K562 (cell line): ENCODE results near the gene GDF9. TPM values are rescaled to one million over a fixed set of nuclear protein-coding genes. Genes with fewer than 3 reads are reported as not detected.

Experiments
- ATAC-seq: fragments of 200-7000 bp; cut with Tn5 transposase; 3 replicates; pipeline ENCODE4 v1.9.1; 2020; ENCODE audit warnings: moderate library complexity
- BruUV-seq: library from RNA; stranded (reverse); fragments of 400-500 nt; replicated peaks from 2 replicates; lab custom pipeline; 2021; lab: Mats Ljungman, UMichigan
- CTCF ChIA-PET: fragments of 300-600 bp; formaldehyde crosslinking; extraction: SDS; loops from one replicate; lab custom pipeline; 2021; ENCODE audit warnings: low intra/inter-chr PET ratio; lab: Yijun Ruan, JAX
- POLR2A ChIA-PET: fragments of 300-600, 350-650 bp; sonication (Branson Sonifier 250); formaldehyde crosslinking; extraction: SDS; loops from one replicate; lab custom pipeline; 2021; ENCODE audit warnings: antibody characterized with exemption, inconsistent platforms; lab: Yijun Ruan, JAX
- DNase-seq, 4 experiments: peaks; one replicate each; pipeline versions ENCODE4 v3.0.0 to v3.0.0-alpha.2; 2011 to 2018; ENCODE audit warnings: low spot score in 3 of 4, mixed read lengths in 3 of 4; ENCODE audit errors: extremely low read depth in 1 of 4
- FAIRE-seq: peaks from 2 replicates; lab custom pipeline; 2011; peaks lifted over from hg19 to GRCh38; lab: Jason Lieb, UNC
- H2AFZ ChIP-seq: 2 replicates; pipeline ENCODE4 v1.6.0; 2011; ENCODE audit warnings: low read depth, low read length, control low read depth, inconsistent platforms
- H3K27ac ChIP-seq: fragments of 200-600 bp; 3 replicates; pipeline ENCODE4 v1.8.0; 2011; ENCODE audit warnings: low read depth, mild to moderate bottlenecking, control low read depth, inconsistent platforms, low read length, moderate library complexity, mixed read lengths; ENCODE audit errors: extremely low read depth
- H3K27me3 ChIP-seq, 2 experiments: fragments of 300-600 bp in 1 of 2; 2 replicates in 1 of 2; 3 replicates in 1 of 2; pipeline versions ENCODE4 v1.6.0 to v1.8.0; 2011; ENCODE audit warnings: inconsistent platforms in 2 of 2, low read length in 2 of 2, mild to moderate bottlenecking in 1 of 2, mixed read lengths in 1 of 2, moderate library complexity in 1 of 2; ENCODE audit not compliant: control insufficient read depth in 2 of 2, insufficient read depth in 2 of 2
- H3K36me3 ChIP-seq: fragments of 300-600 bp; 3 replicates; pipeline ENCODE4 v1.8.0; 2011; ENCODE audit warnings: mild to moderate bottlenecking, low read length, inconsistent platforms; ENCODE audit not compliant: control insufficient read depth, insufficient read depth
- H3K4me1 ChIP-seq, 2 experiments: fragments of 200-600 bp in 1 of 2; replicated peaks in 1 of 2; 2 replicates in 1 of 2; 3 replicates in 1 of 2; pipeline versions ENCODE4 v1.5.1 to v1.8.0; 2011; ENCODE audit warnings: inconsistent platforms in 2 of 2, low read length in 2 of 2, mild to moderate bottlenecking in 1 of 2, mixed read lengths in 1 of 2, moderate library complexity in 1 of 2; ENCODE audit not compliant: control insufficient read depth in 2 of 2, insufficient read depth in 2 of 2
- H3K4me2 ChIP-seq: 2 replicates; pipeline ENCODE4 v1.6.1; 2011; ENCODE audit warnings: low read length, control low read depth, inconsistent platforms, mixed read lengths; ENCODE audit not compliant: insufficient read depth
- H3K4me3 ChIP-seq: fragments of 200-600 bp; sonication (generic), shearing (Covaris generic); 2 replicates; pipeline ENCODE4 v1.5.1; 2016; ENCODE audit warnings: control low read depth, inconsistent platforms
- H3K79me2 ChIP-seq: fragments of 200-600 bp; 3 replicates; pipeline ENCODE4 v1.8.0; 2011; ENCODE audit warnings: low read length, inconsistent platforms; ENCODE audit not compliant: control insufficient read depth, insufficient read depth
- H3K9ac ChIP-seq, 2 experiments: 2 replicates each; pipeline versions ENCODE4 v1.6.0 to v1.6.1; 2011; ENCODE audit warnings: low read depth in 2 of 2, low read length in 2 of 2, control low read depth in 1 of 2, inconsistent platforms in 1 of 2, mild to moderate bottlenecking in 1 of 2, mixed read lengths in 1 of 2; ENCODE audit not compliant: insufficient read depth in 1 of 2
- H3K9me1 ChIP-seq: one replicate; pipeline ENCODE4 v1.6.0; 2011; ENCODE audit warnings: inconsistent platforms, mild to moderate bottlenecking, low read length, moderate library complexity; ENCODE audit not compliant: control insufficient read depth, insufficient read depth
- H3K9me3 ChIP-seq: replicated peaks from 2 replicates; pipeline ENCODE4 v1.5.1; 2011; ENCODE audit warnings: low read depth, low read length, inconsistent platforms; ENCODE audit not compliant: control insufficient read depth, insufficient read depth
- H4K20me1 ChIP-seq: replicated peaks from 2 replicates; pipeline ENCODE4 v1.6.1; 2011; ENCODE audit warnings: low read length, inconsistent platforms, mixed read lengths; ENCODE audit not compliant: control insufficient read depth, insufficient read depth
- BRF1 ChIP-seq: IDR thresholded peaks from 3 replicates; pipeline ENCODE4 v1.6.1; 2011; ENCODE audit warnings: borderline replicate concordance, mild to moderate bottlenecking; ENCODE audit not compliant: insufficient read length; ENCODE audit errors: extremely low read depth
- ELF4 ChIP-seq: fragments of 450-650 bp; formaldehyde crosslinking; IDR thresholded peaks from 2 replicates; pipeline ENCODE4 v1.4.0; 2022; ENCODE audit warnings: missing genetic modification characterization
- FOXJ2 ChIP-seq: fragments of 200-800 bp; sonication (Bioruptor generic); IDR thresholded peaks from 2 replicates; pipeline ENCODE4 v1.6.1; 2016; ENCODE audit warnings: missing genetic modification characterization, missing compliant biosample characterization
- FOXK2 ChIP-seq, 2 experiments: fragments of 450-650 bp; IDR thresholded peaks in 1 of 2; conservative IDR thresholded peaks in 1 of 2; 2 replicates each; pipeline ENCODE4 v1.6.1; 2016; ENCODE audit warnings: low read depth in 2 of 2, mild to moderate bottlenecking in 1 of 2
- ID3 ChIP-seq, 2 experiments: fragments of 250-450 bp in 1 of 2; fragments of 450-650 bp in 1 of 2; sonication (Bioruptor Pico) in 1 of 2; IDR thresholded peaks; 2 replicates each; pipeline versions ENCODE4 v1.6.1 to v1.8.0; 2016 to 2021; ENCODE audit warnings: mild to moderate bottlenecking in 2 of 2, moderate library complexity in 2 of 2, missing compliant biosample characterization in 1 of 2, missing genetic modification characterization in 1 of 2
- IFI16 ChIP-seq: fragments of 250-450 bp; sonication (Bioruptor Pico); IDR thresholded peaks from 2 replicates; pipeline ENCODE4 v2.1.2; 2022; ENCODE audit warnings: mild to moderate bottlenecking, inconsistent platforms
- KAT7 ChIP-seq: sonication (generic); formaldehyde crosslinking; IDR thresholded peaks from 2 replicates; pipeline ENCODE4 v1.8.0; 2022; ENCODE audit warnings: missing genetic modification reagents, mild to moderate bottlenecking, borderline replicate concordance
- MAZ ChIP-seq, 2 experiments: fragments of 450-650 bp in 1 of 2; sonication (generic) in 1 of 2; formaldehyde crosslinking; IDR thresholded peaks in 1 of 2; conservative IDR thresholded peaks in 1 of 2; 2 replicates each; pipeline versions ENCODE4 v1.4.0 to v1.5.0; 2020; ENCODE audit warnings: mild to moderate bottlenecking in 1 of 2, missing genetic modification reagents in 1 of 2
- MLLT1 ChIP-seq, 2 experiments: fragments of 450-650 bp; IDR thresholded peaks; 2 replicates each; pipeline ENCODE4 v1.6.1; 2016
- NKRF ChIP-seq: fragments of 450-650 bp; IDR thresholded peaks from 2 replicates; pipeline ENCODE4 v1.6.1; 2016; ENCODE audit warnings: borderline replicate concordance
- POLR2G ChIP-seq: fragments of 200-400 bp; formaldehyde crosslinking; IDR thresholded peaks from 2 replicates; pipeline ENCODE4 v1.6.1; 2017; ENCODE audit warnings: low read depth, mild to moderate bottlenecking, antibody characterized with exemption, low read length, moderate library complexity
- RBBP5 ChIP-seq: fragments of 200-600 bp; sonication (generic); IDR thresholded peaks from 2 replicates; pipeline ENCODE4 v1.6.1; 2012; ENCODE audit warnings: borderline replicate concordance, mild to moderate bottlenecking, low read length, control low read depth, inconsistent platforms; ENCODE audit not compliant: insufficient read depth, poor library complexity, severe bottlenecking
- RBFOX2 ChIP-seq: fragments of 200-400 bp; formaldehyde crosslinking; IDR thresholded peaks from 2 replicates; pipeline ENCODE4 v1.6.1; 2017; ENCODE audit warnings: low read depth, mild to moderate bottlenecking, low read length, moderate library complexity
- SMAD3 ChIP-seq: fragments of 450-650 bp; formaldehyde crosslinking; conservative IDR thresholded peaks from 2 replicates; pipeline ENCODE4 v1.4.0; 2020; ENCODE audit warnings: mild to moderate bottlenecking
- SOX6 ChIP-seq: fragments of 450-650 bp; IDR thresholded peaks from 2 replicates; pipeline ENCODE4 v1.6.1; 2014; ENCODE audit warnings: mild to moderate bottlenecking
- ZC3H4 ChIP-seq: sonication (generic); formaldehyde crosslinking; IDR thresholded peaks from 2 replicates; pipeline ENCODE4 v1.9.0; 2021; ENCODE audit warnings: missing genetic modification reagents, borderline replicate concordance
- ZNF408 ChIP-seq: fragments of 250-450 bp; sonication (Bioruptor Pico); IDR thresholded peaks from 2 replicates; pipeline ENCODE4 v1.4.0; 2020; ENCODE audit warnings: low read depth, mild to moderate bottlenecking, moderate library complexity
- WGBS: fragments of 100-300 bp; shearing (Covaris generic); methylation state at CpG from one replicate; pipeline ENCODE4 v1.1.6; 2016; ENCODE audit warnings: low coverage, mixed read lengths; ENCODE audit not compliant: insufficient coverage; ENCODE audit errors: missing lambda C conversion rate; 5-methylcytosine and 5-hydroxymethylcytosine counted together
- in situ Hi-C: fragments of 300-500 bp; cut with MboI; formaldehyde crosslinking; loops from 4 replicates; pipeline ENCODE4 v1.15.0; 2018; ENCODE audit warnings: inconsistent platforms, mixed read lengths
- intact Hi-C: fragments of 100-400 bp; cut with micrococcal nuclease; formaldehyde crosslinking; loops from 2 replicates; pipeline ENCODE4 v1.14.2; 2022
- polyA plus RNA-seq, 8 experiments: library from polyadenylated mRNA; depleted of rRNA in 4 of 8; stranded (reverse) in 5 of 8; unstranded in 3 of 8; fragments of >200 nt; fragmentation: Nextera tagmentation in 2 of 8; fragmentation: Illumina TruSeq in 1 of 8; extraction: Ambion mirVana in 2 of 8; extraction: Trizol in 1 of 8; gene quantifications; 2 replicates each; pipeline versions ENCODE4 v1.2.1 to v1.2.3, GENCODE V29; 2011 to 2014; ENCODE audit warnings: inconsistent platforms in 1 of 8, missing spikeins in 1 of 8
- total RNA-seq, 7 experiments: library from RNA; depleted of rRNA in 6 of 7; stranded (reverse); fragments of >200 nt in 6 of 7; fragmentation: Illumina TruSeq in 2 of 7; extraction: Trizol in 2 of 7; gene quantifications; 2 replicates each; pipeline versions ENCODE4 v1.2.1 to v1.2.3, GENCODE V29; 2011 to 2021; ENCODE audit warnings: low replicate concordance in 1 of 7

Gene GDF9
- total and polyA plus RNA-seq, 9 of the 15 experiments (the other 6 are each of a cell fraction or from before 2014, with no cell fraction given) = 0.10 to 0.70 (median 0.20) TPM; not detected in 1

GRCh38 chr5:132822650-132823480 is 43.4 kb downstream of the GDF9 start:
- in situ Hi-C loops (no loop called here), intact Hi-C loops (loop anchor here (5.0 kb wide), 2 partner anchors 161 to 231 kb away; no protein-coding TSS in a partner anchor)
- Histone ChIP-seq H3K9ac (no peak overlapping the region), H3K4me3 (no peak overlapping the region), H3K9me1 (no peaks in the 10 kb centered on the region), H3K4me2 (no peak overlapping the region), H2AFZ (no peak overlapping the region), H3K27me3 (no peaks in the 10 kb centered on the region), H4K20me1 (no peaks in the 10 kb centered on the region), H3K9me3 (no peaks in the 10 kb centered on the region), H3K79me2 (no peaks in the 10 kb centered on the region), H3K4me1 (peaks cover 2 to 21% of the 10 kb centered on the region in 2 experiments; a peak in 3 of 5 replicates), H3K27ac (no peak overlapping the region), H3K36me3 (peaks cover 40% of the 10 kb centered on the region; the same call in 2 of the 3 replicates)
- no TSS peak for BruUV-seq
- POLR2A ChIA-PET = interaction anchor here (0.8 to 1.1 kb wide), 2 partner anchors 10 to 25 kb away, joined by 3 to 5 read pairs; no protein-coding TSS in a partner anchor
- no peak for DNase-seq
- CTCF ChIA-PET = no interaction called here
- no peak for ATAC-seq
- FAIRE-seq = no peak
- 96% methylated on average over 47 of the region's 68 CpGs for WGBS
- TF ChIP-seq ELF4 (CRISPR knock-in tag) = no peak
- TF ChIP-seq MAZ (CRISPR knock-in tag; conservative IDR thresholded peaks at IDR 0.05 in 1 of 2, IDR thresholded peaks at IDR 0.05 in 1 of 2) = no peak
- TF ChIP-seq SMAD3 (CRISPR knock-in tag) = no peak
- no peak for TF ChIP-seq ID3 (CRISPR knock-in tag; IDR thresholded peaks at IDR 0.05)
- no peak for TF ChIP-seq ID3 (tag; IDR thresholded peaks at IDR 0.05)
- no peak for TF ChIP-seq IFI16 (CRISPR knock-in tag)
- no peak for TF ChIP-seq RBBP5
- TF ChIP-seq POLR2G = peak; percentile 59
- TF ChIP-seq ZC3H4 (CRISPR knock-in tag) = no peak
- TF ChIP-seq KAT7 (CRISPR knock-in tag) = no peak
- TF ChIP-seq NKRF = no peak
- TF ChIP-seq ZNF408 (CRISPR knock-in tag) = no peak
- TF ChIP-seq SOX6 = no peak
- no peak for TF ChIP-seq FOXJ2 (tag)
- peak; percentile 41; the same call in 1 of the 2 replicates for TF ChIP-seq RBFOX2
- no peak for TF ChIP-seq FOXK2 (conservative IDR thresholded peaks at IDR 0.05 in 1 of 2, IDR thresholded peaks at IDR 0.05 in 1 of 2; ENCODE audit: low read depth in 2 of 2)
- TF ChIP-seq BRF1 = no peak
- TF ChIP-seq MLLT1 (IDR thresholded peaks at IDR 0.05) = no peak
